Skeletal muscle tissue (tissue), 2 donors: ENCODE measurements around the gene ZG16. TPM values are rescaled to one million over a fixed set of nuclear protein-coding genes. Genes with fewer than 3 reads are reported as not detected.

Experiments used
- small RNA-seq: library from RNA; depleted of rRNA; stranded (forward); fragments of <200 nt; gene quantifications from one replicate; pipeline ENCODE3, GENCODE V24; 2014
- total RNA-seq: library from RNA; depleted of rRNA; stranded (reverse); fragments of >200 nt; gene quantifications from one replicate; pipeline ENCODE4 v1.2.3, GENCODE V29; 2014

ZG16 gene
- total RNA-seq, 1 donor from 2014 or later: not detected

Small RNA genes within 50 kb of the gene (small RNA-seq; reads per million reads assigned to genes)
- gene AC009133.6 (not detected), gene AC120114.4 (not detected)

Other genes with a start within 250 kb of the ZG16 start
- 1.0 TPM for gene SPN, start 115.0 kb upstream of the ZG16 start, total RNA-seq
- gene QPRT, start 99.1 kb upstream of the ZG16 start, total RNA-seq: 34.4 TPM
- 1.0 TPM for gene C16orf54, start 32.3 kb upstream of the ZG16 start, total RNA-seq
- 33.4 TPM for gene KIF22, start 12.5 kb downstream of the ZG16 start, total RNA-seq
- 141 TPM for gene MAZ, start 28.3 kb downstream of the ZG16 start, total RNA-seq
- 0.52 TPM for gene PRRT2, start 33.9 kb downstream of the ZG16 start, total RNA-seq
- 8.9 TPM for gene PAGR1, start 37.9 kb downstream of the ZG16 start, total RNA-seq
- 28.2 TPM for gene MVP, start 42.2 kb downstream of the ZG16 start, total RNA-seq
- 24.5 TPM for gene CDIPT, start 85.0 kb downstream of the ZG16 start, total RNA-seq
- gene SEZ6L2, start 121.3 kb downstream of the ZG16 start, total RNA-seq: 2.1 TPM
- gene ASPHD1, start 122.2 kb downstream of the ZG16 start, total RNA-seq: not detected
- gene KCTD13, start 148.0 kb downstream of the ZG16 start, total RNA-seq: 4.2 TPM
- 35.0 TPM for gene TMEM219, start 183.8 kb downstream of the ZG16 start, total RNA-seq
- 35.0 TPM for gene TAOK2, start 195.6 kb downstream of the ZG16 start, total RNA-seq
- gene HIRIP3, start 217.4 kb downstream of the ZG16 start, total RNA-seq: 9.4 TPM
- gene INO80E, start 218.0 kb downstream of the ZG16 start, total RNA-seq: 12.5 TPM
- gene DOC2A, start 232.8 kb downstream of the ZG16 start, total RNA-seq: 0.52 TPM
- not detected for gene C16orf92, start 244.9 kb downstream of the ZG16 start, total RNA-seq